H1 (cell line): ENCODE measurements around the gene OPCML. TPM values are rescaled to one million over a fixed set of nuclear protein-coding genes. Genes with fewer than 3 reads are reported as not detected.

Source experiments
- ASH2L ChIP-seq: fragments of 200-600, 300-600 bp; sonication (generic); IDR thresholded peaks from one replicate; pipeline ENCODE4 v1.7.1; 2017; ENCODE audit warnings: low read length
- ATF2 ChIP-seq: IDR thresholded peaks from 2 replicates; pipeline ENCODE4 v1.6.1; 2012; ENCODE audit warnings: low read length, inconsistent platforms
- CBX5 ChIP-seq: fragments of 300-800, 300-1000 bp; sonication (generic); IDR thresholded peaks from 2 replicates; pipeline ENCODE4 v1.7.1; 2016; ENCODE audit warnings: antibody characterized with exemption, low read length, low read depth
- CTCF ChIP-seq, 3 experiments: IDR thresholded peaks; 1 replicate in 2 of 3; 2 replicates in 1 of 3; pipeline versions ENCODE4 v1.5.1 to v1.6.1; 2011; ENCODE audit warnings: low read length in 3 of 3, mild to moderate bottlenecking in 3 of 3, inconsistent platforms in 2 of 3, low read depth in 1 of 3, moderate library complexity in 1 of 3; ENCODE audit not compliant: insufficient read depth in 1 of 3; ENCODE audit errors: control extremely low read depth in 1 of 3
- EGR1 ChIP-seq: IDR thresholded peaks from 2 replicates; pipeline ENCODE4 v1.6.1; 2011; ENCODE audit warnings: low read depth, low read length, borderline replicate concordance
- GTF2F1 ChIP-seq: IDR thresholded peaks from 2 replicates; pipeline ENCODE4 v1.6.1; 2012; ENCODE audit warnings: low read depth, low read length, improper control_type of control experiment, borderline replicate concordance
- HDAC2 ChIP-seq, 2 experiments: fragments of 300-600 bp in 1 of 2; sonication (generic) in 1 of 2; IDR thresholded peaks; 2 replicates each; pipeline ENCODE4 v1.6.1; 2011 to 2012; ENCODE audit warnings: low read depth in 2 of 2, low read length in 2 of 2, mild to moderate bottlenecking in 2 of 2, moderate library complexity in 2 of 2, borderline replicate concordance in 1 of 2, inconsistent platforms in 1 of 2
- KDM4A ChIP-seq: IDR thresholded peaks from one replicate; pipeline ENCODE4 v1.7.1; 2012; ENCODE audit warnings: low read depth, mild to moderate bottlenecking, moderate library complexity, low read length, inconsistent platforms; ENCODE audit not compliant: severe bottlenecking
- NANOG ChIP-seq: IDR thresholded peaks from 2 replicates; pipeline ENCODE4 v1.6.1; 2011; ENCODE audit warnings: low read length, low read depth, mild to moderate bottlenecking, inconsistent platforms; ENCODE audit not compliant: insufficient read depth, poor library complexity, severe bottlenecking
- PHF8 ChIP-seq: fragments of 200-600 bp; sonication (generic); conservative IDR thresholded peaks from 2 replicates; pipeline ENCODE4 v1.7.1; 2012; ENCODE audit warnings: low read depth, mild to moderate bottlenecking, inconsistent platforms, low read length, moderate library complexity
- RAD21 ChIP-seq, 2 experiments: IDR thresholded peaks in 1 of 2; conservative IDR thresholded peaks in 1 of 2; 2 replicates each; pipeline ENCODE4 v1.6.1; 2011; ENCODE audit warnings: low read depth in 2 of 2, low read length in 2 of 2, improper control_type of control experiment in 1 of 2, inconsistent platforms in 1 of 2, mild to moderate bottlenecking in 1 of 2, moderate library complexity in 1 of 2
- RBBP5 ChIP-seq: IDR thresholded peaks from 2 replicates; pipeline ENCODE4 v1.7.1; 2012; ENCODE audit warnings: low read depth, mild to moderate bottlenecking, inconsistent platforms, low read length, moderate library complexity, borderline replicate concordance
- RNF2 ChIP-seq: fragments of 200-900, 300-1000 bp; sonication (generic); IDR thresholded peaks from 2 replicates; pipeline ENCODE4 v1.7.1; 2016; ENCODE audit warnings: borderline replicate concordance, low read depth, mild to moderate bottlenecking, antibody characterized with exemption, low read length; ENCODE audit not compliant: poor library complexity, severe bottlenecking; ENCODE audit errors: missing control alignments
- SIX5 ChIP-seq: IDR thresholded peaks from 2 replicates; pipeline ENCODE4 v1.6.1; 2011; ENCODE audit warnings: mild to moderate bottlenecking, low read depth, low read length
- SP1 ChIP-seq: IDR thresholded peaks from 2 replicates; pipeline ENCODE4 v1.6.1; 2011; ENCODE audit warnings: low read depth, low read length
- SUZ12 ChIP-seq: fragments of 200-600 bp; sonication (generic); IDR thresholded peaks from 2 replicates; pipeline ENCODE4 v1.6.1; 2012; ENCODE audit warnings: mild to moderate bottlenecking, inconsistent platforms, low read length, moderate library complexity, mixed read lengths
- TAF7 ChIP-seq: optimal IDR thresholded peaks from 2 replicates; pipeline ENCODE3; 2011; ENCODE audit warnings: low read depth, mild to moderate bottlenecking, inconsistent platforms, low read length, moderate library complexity, borderline replicate concordance
- YY1 ChIP-seq: IDR thresholded peaks from 2 replicates; pipeline ENCODE4 v1.6.1; 2011; ENCODE audit warnings: low read depth, mild to moderate bottlenecking, low read length
- polyA plus RNA-seq, 7 experiments: library from polyadenylated mRNA; depleted of rRNA in 3 of 7; stranded (reverse) in 5 of 7; unstranded in 2 of 7; fragments of >200 nt in 5 of 7; fragments of 200-250 nt in 2 of 7; gene quantifications; 1 replicate in 5 of 7; 2 replicates in 1 of 7; 4 replicates in 1 of 7; pipeline versions ENCODE4 v1.2.1 to v1.2.3, GENCODE V29; 2011 to 2013; ENCODE audit warnings: missing spikeins in 2 of 7, mixed read lengths in 2 of 7
- total RNA-seq: library from RNA; stranded (reverse); fragmentation: NEBNext Ultra II Directional; extraction: Animal tissue kit (Norgen Biotek cat#: 25700); gene quantifications from 2 replicates; pipeline ENCODE4 v1.2.1, GENCODE V29; 2021

OPCML gene
- total and polyA plus RNA-seq, 2 of the 8 experiments (the other 6 are each of a cell fraction or from before 2014, with no cell fraction given): 2.3 to 3.1 TPM

DNA sequence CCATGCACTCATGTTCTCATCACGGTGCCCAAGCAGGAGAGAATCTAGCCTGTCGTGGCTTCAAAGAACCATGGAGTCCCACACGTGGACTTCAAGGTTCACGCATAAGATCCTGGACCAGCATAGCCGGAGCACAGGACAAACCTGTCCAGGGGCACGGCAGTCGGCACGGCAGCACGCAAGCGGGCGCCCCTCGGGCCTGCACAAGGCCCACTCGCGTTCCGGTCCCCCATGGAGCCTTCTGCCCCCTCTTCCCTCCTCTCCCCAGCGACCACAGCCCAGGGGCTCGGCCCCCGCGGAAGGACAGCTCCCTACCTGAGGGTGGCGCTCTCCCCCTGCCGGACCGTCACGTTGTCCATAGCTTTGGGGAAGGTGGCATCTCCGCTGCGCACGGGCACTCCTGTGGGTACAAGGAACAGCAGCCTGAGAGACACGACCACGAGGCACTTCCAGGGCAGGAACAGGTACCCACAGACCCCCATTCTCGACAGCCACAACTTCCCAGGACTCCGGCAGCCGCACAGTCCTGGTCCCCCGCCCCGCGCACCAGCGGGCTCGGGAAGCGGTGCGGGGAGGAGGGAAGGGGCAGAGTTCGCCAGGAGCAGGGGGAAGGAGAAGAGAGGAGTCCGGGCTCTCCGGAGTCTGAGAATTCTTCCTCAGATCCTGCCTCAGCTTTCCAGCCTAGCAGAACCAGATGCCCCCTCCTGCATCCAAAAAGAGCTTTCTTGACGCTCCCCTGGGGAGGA is 589.5 kb downstream of the OPCML start (continued):
- TF ChIP-seq GTF2F1 (no peak), CTCF (IDR thresholded peaks at IDR 0.05; ENCODE audit: control extremely low read depth in 1 of 3, insufficient read depth in 1 of 3, low read depth in 1 of 3, low read length in 3 of 3) (peak; percentile 39 to 60 (median 49)), TAF7 (no peak), RBBP5 (0 out of 2 replicates have a peak, but pooled peaks have one; percentile 17), SP1 (no peak), NANOG (no peak), RAD21 (IDR thresholded peaks at IDR 0.05 in 1 of 2, conservative IDR thresholded peaks at IDR 0.05 in 1 of 2; ENCODE audit: low read depth in 2 of 2, low read length in 2 of 2) (peak; percentile 48 to 50; a peak in 2 of 4 replicates), RNF2 (peak; percentile 8), PHF8 (no peak), YY1 (no peak), HDAC2 (IDR thresholded peaks at IDR 0.05; ENCODE audit: borderline replicate concordance in 1 of 2, low read depth in 2 of 2, low read length in 2 of 2) (0 out of 4 replicates have a peak, but pooled peaks have one; percentile 38 to 63), ATF2 (no peak), EGR1 (no peak), KDM4A (peak; percentile 52), SUZ12 (peak; percentile 38; the same call in 1 of the 2 replicates), SIX5 (no peak), ASH2L (peak; percentile 55), CBX5 (no peak)
